ENCODE results near the gene ACBD4.

ACBD4 gene, protein sequence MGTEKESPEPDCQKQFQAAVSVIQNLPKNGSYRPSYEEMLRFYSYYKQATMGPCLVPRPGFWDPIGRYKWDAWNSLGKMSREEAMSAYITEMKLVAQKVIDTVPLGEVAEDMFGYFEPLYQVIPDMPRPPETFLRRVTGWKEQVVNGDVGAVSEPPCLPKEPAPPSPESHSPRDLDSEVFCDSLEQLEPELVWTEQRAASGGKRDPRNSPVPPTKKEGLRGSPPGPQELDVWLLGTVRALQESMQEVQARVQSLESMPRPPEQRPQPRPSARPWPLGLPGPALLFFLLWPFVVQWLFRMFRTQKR

DNA sequence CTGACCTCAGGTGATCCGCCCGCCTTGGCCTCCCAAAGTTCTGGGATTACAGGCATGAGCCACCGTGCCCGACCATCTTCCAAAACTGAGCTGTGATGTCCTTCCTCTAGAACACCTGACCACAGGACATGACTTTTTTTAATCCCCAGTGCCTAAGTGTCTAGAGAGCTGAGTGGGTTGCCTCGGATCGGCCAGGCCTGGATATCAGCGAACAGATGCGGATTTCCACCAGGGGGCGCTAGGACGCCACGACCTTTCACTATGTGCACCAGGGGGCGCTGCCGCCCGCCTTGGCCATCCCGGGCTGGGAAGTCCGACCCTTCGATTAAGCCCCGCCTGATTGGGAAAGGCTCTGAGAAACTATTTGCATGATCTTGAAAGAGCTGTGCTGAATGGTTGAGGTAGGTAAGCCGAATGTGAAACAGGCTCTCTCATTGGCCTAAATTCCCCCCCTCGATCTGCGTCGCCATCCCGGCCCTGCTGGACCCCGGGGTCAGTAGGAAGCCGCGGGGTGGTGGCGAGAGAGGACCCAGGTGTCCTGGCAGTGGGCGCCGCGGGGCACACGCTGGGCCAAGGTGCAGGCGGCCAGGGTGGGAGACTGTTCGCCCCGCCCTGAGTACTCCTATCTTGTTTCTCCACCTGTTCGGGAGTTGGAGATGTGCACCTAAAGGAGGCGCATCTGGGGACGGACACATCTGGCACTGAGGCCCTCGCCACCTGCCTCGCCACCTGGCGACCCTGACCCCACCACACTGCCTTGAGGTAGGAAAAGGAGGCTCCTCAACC, at the start of gene ACBD4:
TSS of gene ACBD4 (plus strand) at position 496 of the 786 bp plus-strand sequence. CDS start 458 bp downstream, outside the sequence.
- Histone ChIP-seq H3K4me3 (ENCODE audit: low read depth, low read length) (peak within 1 kb of the TSS; percentile 82), H3K79me2 (ENCODE audit: control insufficient read depth, insufficient read depth, low read length, unreplicated experiment) (no peaks in the 10 kb centered on the region), H2AFZ (ENCODE audit: low read length, unreplicated experiment) (peak within 1 kb of the TSS; percentile 66), H3K27ac (ENCODE audit: low read depth, low read length) (no peak within 1 kb of the TSS), H3K36me3 (ENCODE audit: insufficient read depth, low read length) (no peaks in the 10 kb centered on the region), H3K4me1 (ENCODE audit: control insufficient read depth, insufficient read depth, low read length, unreplicated experiment) (peaks cover 14% of the 10 kb centered on the region), H3K27me3 (ENCODE audit: insufficient read depth, low read length) (no peaks in the 10 kb centered on the region)

DNA sequence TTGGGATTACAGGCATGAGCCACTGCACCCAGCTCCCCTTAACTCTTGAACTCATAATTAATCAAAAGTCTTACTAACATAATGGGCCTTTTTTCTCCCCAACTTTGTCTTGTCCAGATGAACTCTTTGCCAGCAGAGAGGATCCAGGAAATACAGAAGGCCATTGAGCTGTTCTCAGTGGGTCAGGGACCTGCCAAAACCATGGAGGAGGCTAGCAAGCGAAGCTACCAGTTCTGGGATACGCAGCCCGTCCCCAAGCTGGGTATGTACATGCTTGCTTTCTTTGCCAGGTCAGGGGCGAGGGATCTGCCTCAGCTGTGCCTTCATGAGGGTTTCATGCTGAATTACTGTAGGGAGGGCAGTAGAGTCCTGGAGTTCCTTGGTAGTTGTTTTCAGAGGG, 49.1 kb upstream of the ACBD4 start:
- Histone ChIP-seq H3K79me2 (ENCODE audit: control insufficient read depth, insufficient read depth, low read length, unreplicated experiment) (peaks cover 4% of the 10 kb centered on the region), H2AFZ (ENCODE audit: low read length, unreplicated experiment) (no peak overlapping the region), H3K27ac (ENCODE audit: low read depth, low read length) (no peak overlapping the region; the same call in 1 of the 2 replicates), H3K4me3 (ENCODE audit: low read depth, low read length) (no peak overlapping the region), H3K4me1 (ENCODE audit: control insufficient read depth, insufficient read depth, low read length, unreplicated experiment) (peaks cover 20% of the 10 kb centered on the region), H3K27me3 (ENCODE audit: insufficient read depth, low read length) (no peaks in the 10 kb centered on the region), H3K36me3 (ENCODE audit: insufficient read depth, low read length) (peaks cover 38% of the 10 kb centered on the region)

DNA sequence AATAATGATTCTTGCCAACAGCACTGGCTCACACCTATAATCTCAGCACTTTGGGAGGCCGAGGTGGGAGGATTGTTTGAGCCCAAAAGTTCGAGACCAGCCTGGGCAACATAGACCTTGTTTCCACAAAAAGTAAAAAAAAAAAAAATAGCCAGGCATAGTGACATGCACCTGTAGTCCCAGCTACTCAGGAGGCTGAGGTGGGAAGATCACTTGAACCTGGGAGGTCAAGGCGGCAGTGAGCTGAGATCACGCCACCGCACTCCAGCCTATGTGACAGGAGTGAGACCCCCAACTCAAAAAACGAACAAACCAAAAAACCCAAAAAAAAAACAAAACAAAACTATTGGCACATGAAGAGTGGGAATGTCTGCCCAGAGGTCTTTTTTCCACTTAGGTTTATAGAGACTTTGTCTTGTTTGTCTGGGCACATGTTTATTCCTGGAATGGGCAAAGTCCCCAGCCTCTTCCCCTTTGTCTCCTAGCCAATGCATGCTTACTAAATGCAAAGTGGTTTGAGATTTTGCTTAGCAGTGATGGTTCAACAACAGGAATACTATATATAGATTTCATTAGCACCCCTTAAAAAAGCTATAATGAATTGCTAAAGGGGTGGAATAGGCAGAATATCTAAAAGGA, 48.5 kb upstream of the ACBD4 start:
- Histone ChIP-seq H3K36me3 (ENCODE audit: insufficient read depth, low read length) (peaks cover 38% of the 10 kb centered on the region), H3K79me2 (ENCODE audit: control insufficient read depth, insufficient read depth, low read length, unreplicated experiment) (no peaks in the 10 kb centered on the region), H2AFZ (ENCODE audit: low read length, unreplicated experiment) (no peak overlapping the region), H3K27ac (ENCODE audit: low read depth, low read length) (peak overlapping the region; percentile 59), H3K4me1 (ENCODE audit: control insufficient read depth, insufficient read depth, low read length, unreplicated experiment) (peaks cover 24% of the 10 kb centered on the region), H3K4me3 (ENCODE audit: low read depth, low read length) (no peak overlapping the region), H3K27me3 (ENCODE audit: insufficient read depth, low read length) (no peaks in the 10 kb centered on the region)

- H2AFZ ChIP-seq (ENCODE audit: low read length, unreplicated experiment), result no peak overlapping the region
- peaks cover 30% of the 10 kb centered on the region for H3K4me1 ChIP-seq (ENCODE audit: control insufficient read depth, insufficient read depth, low read length, unreplicated experiment)
- H3K4me3 ChIP-seq (ENCODE audit: low read depth, low read length), result no peak overlapping the region
- H3K27me3 ChIP-seq (ENCODE audit: insufficient read depth, low read length), result no peaks in the 10 kb centered on the region
- peaks cover 38% of the 10 kb centered on the region for H3K36me3 ChIP-seq (ENCODE audit: insufficient read depth, low read length)
- no peaks in the 10 kb centered on the region for H3K79me2 ChIP-seq (ENCODE audit: control insufficient read depth, insufficient read depth, low read length, unreplicated experiment)
- H3K27ac ChIP-seq (ENCODE audit: low read depth, low read length), result peak overlapping the region; percentile 59
Measured at GRCh38 chr17:45087504-45087975, 47.9 kb upstream of the ACBD4 start.

GRCh38 chr17:45087978-45088377, 47.5 kb upstream of the ACBD4 start:
- Histone ChIP-seq H3K36me3 (ENCODE audit: insufficient read depth, low read length) (peaks cover 38% of the 10 kb centered on the region), H3K27ac (ENCODE audit: low read depth, low read length) (peak overlapping the region; percentile 13; the same call in 1 of the 2 replicates), H3K79me2 (ENCODE audit: control insufficient read depth, insufficient read depth, low read length, unreplicated experiment) (no peaks in the 10 kb centered on the region), H3K4me3 (ENCODE audit: low read depth, low read length) (no peak overlapping the region), H3K4me1 (ENCODE audit: control insufficient read depth, insufficient read depth, low read length, unreplicated experiment) (peaks cover 33% of the 10 kb centered on the region), H2AFZ (ENCODE audit: low read length, unreplicated experiment) (no peak overlapping the region), H3K27me3 (ENCODE audit: insufficient read depth, low read length) (no peaks in the 10 kb centered on the region)

DNA sequence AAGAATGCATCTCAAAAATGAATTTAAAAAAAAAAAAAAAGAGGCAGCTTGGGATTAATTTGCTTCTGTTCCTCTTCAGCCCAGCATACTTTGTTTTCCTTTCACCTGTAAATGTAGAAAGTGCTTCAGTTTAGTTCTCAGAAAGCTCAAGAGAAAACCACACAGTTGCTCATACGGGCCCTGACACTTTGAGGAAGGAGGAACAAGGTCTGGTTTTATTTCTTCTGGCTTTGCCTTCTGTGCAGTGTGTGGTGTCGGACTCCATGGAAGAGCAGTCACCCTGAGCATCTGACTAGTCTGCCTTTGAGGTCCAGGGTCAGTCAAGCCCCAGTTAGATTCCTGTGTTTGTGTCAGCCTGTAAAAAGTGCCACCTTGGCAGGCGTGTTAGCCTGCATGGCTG, 46.7 kb upstream of the ACBD4 start:
- Histone ChIP-seq H3K27ac (ENCODE audit: low read depth, low read length) (no peak overlapping the region), H3K27me3 (ENCODE audit: insufficient read depth, low read length) (no peaks in the 10 kb centered on the region), H3K36me3 (ENCODE audit: insufficient read depth, low read length) (peaks cover 32% of the 10 kb centered on the region), H3K4me3 (ENCODE audit: low read depth, low read length) (no peak overlapping the region), H3K79me2 (ENCODE audit: control insufficient read depth, insufficient read depth, low read length, unreplicated experiment) (no peaks in the 10 kb centered on the region), H2AFZ (ENCODE audit: low read length, unreplicated experiment) (no peak overlapping the region), H3K4me1 (ENCODE audit: control insufficient read depth, insufficient read depth, low read length, unreplicated experiment) (peaks cover 41% of the 10 kb centered on the region)

GRCh38 chr17:45090711-45091110, 44.8 kb upstream of the ACBD4 start:
- Histone ChIP-seq H2AFZ (ENCODE audit: low read length, unreplicated experiment) (no peak overlapping the region), H3K4me3 (ENCODE audit: low read depth, low read length) (no peak overlapping the region), H3K36me3 (ENCODE audit: insufficient read depth, low read length) (peaks cover 26% of the 10 kb centered on the region), H3K79me2 (ENCODE audit: control insufficient read depth, insufficient read depth, low read length, unreplicated experiment) (no peaks in the 10 kb centered on the region), H3K27me3 (ENCODE audit: insufficient read depth, low read length) (no peaks in the 10 kb centered on the region), H3K27ac (ENCODE audit: low read depth, low read length) (no peak overlapping the region; the same call in 1 of the 2 replicates), H3K4me1 (ENCODE audit: control insufficient read depth, insufficient read depth, low read length, unreplicated experiment) (peaks cover 46% of the 10 kb centered on the region)

DNA sequence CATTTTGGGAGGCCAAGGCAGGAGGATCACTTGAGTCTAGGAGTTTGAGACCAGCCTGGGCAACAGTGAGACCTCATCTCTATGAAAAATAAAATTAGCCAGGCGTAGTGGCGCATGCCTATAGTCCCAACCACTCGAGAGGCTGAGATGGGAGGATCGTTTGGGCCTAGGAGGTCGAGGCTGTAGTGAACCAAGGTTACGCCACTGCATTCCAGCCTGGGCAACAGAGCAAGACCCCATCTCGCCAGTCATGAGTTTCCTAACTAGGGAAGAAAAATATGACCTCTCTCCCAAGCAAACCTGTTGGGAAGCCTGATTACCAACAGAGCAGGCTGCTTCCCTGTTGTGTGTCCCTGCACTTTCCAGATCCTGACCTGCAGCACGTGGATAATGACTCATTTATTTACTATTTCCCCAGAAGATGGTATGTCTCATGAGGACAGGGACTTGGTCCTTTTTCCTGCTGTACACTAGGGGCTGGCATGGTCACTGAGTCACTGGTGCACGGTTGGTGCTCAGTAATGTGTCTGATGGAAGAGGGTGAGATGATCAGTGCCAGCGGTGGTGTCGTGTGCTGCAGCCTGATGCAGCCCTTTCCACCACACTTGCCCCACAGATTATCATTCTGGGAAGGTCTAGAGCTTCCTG, 43.6 kb upstream of the ACBD4 start:
- H3K4me3 ChIP-seq (ENCODE audit: low read depth, low read length), result no peak overlapping the region
- H3K27ac ChIP-seq (ENCODE audit: low read depth, low read length), result peak overlapping the region; percentile 91
- H3K4me1 ChIP-seq (ENCODE audit: control insufficient read depth, insufficient read depth, low read length, unreplicated experiment), result peaks cover 45% of the 10 kb centered on the region
- no peak overlapping the region for H2AFZ ChIP-seq (ENCODE audit: low read length, unreplicated experiment)
- peaks cover 32% of the 10 kb centered on the region for H3K36me3 ChIP-seq (ENCODE audit: insufficient read depth, low read length)
- no peaks in the 10 kb centered on the region for H3K27me3 ChIP-seq (ENCODE audit: insufficient read depth, low read length)
- H3K79me2 ChIP-seq (ENCODE audit: control insufficient read depth, insufficient read depth, low read length, unreplicated experiment), result no peaks in the 10 kb centered on the region

GRCh38 chr17:45092911-45093430, 42.5 kb upstream of the ACBD4 start:
- no peak overlapping the region for H3K4me3 ChIP-seq (ENCODE audit: low read depth, low read length)
- peak overlapping the region; percentile 91 for H3K27ac ChIP-seq (ENCODE audit: low read depth, low read length)
- no peak overlapping the region for H2AFZ ChIP-seq (ENCODE audit: low read length, unreplicated experiment)
- no peaks in the 10 kb centered on the region for H3K79me2 ChIP-seq (ENCODE audit: control insufficient read depth, insufficient read depth, low read length, unreplicated experiment)
- H3K4me1 ChIP-seq (ENCODE audit: control insufficient read depth, insufficient read depth, low read length, unreplicated experiment), result peaks cover 35% of the 10 kb centered on the region
- no peaks in the 10 kb centered on the region for H3K27me3 ChIP-seq (ENCODE audit: insufficient read depth, low read length)
- H3K36me3 ChIP-seq (ENCODE audit: insufficient read depth, low read length), result peaks cover 41% of the 10 kb centered on the region
